Activated naive CD8-positive, alpha-beta T cell treated with anti-CD3 and anti-CD28 coated beads, Interleukin-2, amount 10 ng/mL, durations not matched to agents 7 days and 5 days (primary cell): ENCODE data around the gene POLR1E. TPM values are rescaled to one million over a fixed set of nuclear protein-coding genes. Genes with fewer than 3 reads are reported as not detected.
A peak's percentile ranks its signal among the peaks of the same experiment; 100 is the strongest.
"Not testable (repeated sequence)": the region's sequence is repeated elsewhere in the genome, so short reads cannot be mapped to it uniquely, and the experiment has no call there.

Source experiments
- ATAC-seq: fragments of 150-1000 bp; cut with Tn5 transposase; one replicate; pipeline ENCODE4 v1.10.0; 2021; ENCODE audit warnings: low read depth, moderate library complexity
- POLR2A ChIA-PET: fragments of 350-600 bp; sonication (Branson Sonifier 250); formaldehyde crosslinking; loops from one replicate; lab custom pipeline; 2021; ENCODE audit warnings: antibody characterized with exemption; lab: Charles Lee
- DNase-seq: peaks from one replicate; pipeline ENCODE4 v3.0.0; 2021
- H3K27ac Mint-ChIP-seq: one replicate; pipeline ENCODE4 v1.8.0; 2022; ENCODE audit warnings: mild to moderate bottlenecking, mixed read lengths
- H3K27me3 Mint-ChIP-seq: one replicate; pipeline ENCODE4 v1.8.0; 2022; ENCODE audit warnings: mild to moderate bottlenecking, moderate library complexity, mixed read lengths
- H3K36me3 Mint-ChIP-seq: one replicate; pipeline ENCODE4 v1.8.0; 2021; ENCODE audit warnings: mild to moderate bottlenecking, mixed read lengths
- H3K4me1 Mint-ChIP-seq: one replicate; pipeline ENCODE4 v1.8.0; 2021; ENCODE audit warnings: mixed read lengths
- H3K4me3 Mint-ChIP-seq: one replicate; pipeline ENCODE4 v1.8.0; 2022; ENCODE audit warnings: mild to moderate bottlenecking, moderate library complexity, mixed read lengths
- H3K9me3 Mint-ChIP-seq: one replicate; pipeline ENCODE4 v1.8.0; 2021; ENCODE audit warnings: mixed read lengths
- total RNA-seq, 2 experiments: library from RNA; stranded (reverse); gene quantifications; one replicate each; pipeline ENCODE4 v1.2.3, GENCODE V29; 2021

The POLR1E gene
- total RNA-seq, 2 experiments from 2014 or later: 33.0 to 36.5 TPM

DNA sequence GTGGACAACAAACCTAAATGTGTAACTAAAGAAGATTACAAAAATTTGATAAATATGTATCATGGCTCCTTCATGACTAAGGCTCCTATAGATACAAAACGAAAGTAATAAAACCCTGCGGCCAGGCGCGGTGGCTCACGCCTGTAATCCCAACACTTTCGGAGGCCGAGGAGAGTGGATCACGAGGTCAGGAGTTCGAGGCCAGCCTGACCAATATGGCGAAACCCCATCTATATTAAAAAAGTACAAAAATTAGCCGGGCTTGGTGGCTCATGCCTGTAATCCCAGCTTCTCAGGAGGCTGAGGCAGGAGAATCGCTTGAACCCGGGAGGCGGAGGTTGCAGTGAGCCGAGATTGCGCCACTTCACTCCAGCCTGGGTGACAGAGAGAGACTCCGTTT, 18.2 kb upstream of the POLR1E start:
- H3K4me1 Mint-ChIP-seq: peaks cover 31% of the 10 kb centered on the region
- not testable (repeated sequence) for H3K27ac Mint-ChIP-seq, H3K36me3 Mint-ChIP-seq, DNase-seq, H3K27me3 Mint-ChIP-seq, H3K4me3 Mint-ChIP-seq, H3K9me3 Mint-ChIP-seq, ATAC-seq
- POLR2A ChIA-PET: interaction anchor here (3.8 kb wide), 1 partner anchor 19 kb away, joined by 44 read pairs; the partner anchor contains the start of gene POLR1E

DNA sequence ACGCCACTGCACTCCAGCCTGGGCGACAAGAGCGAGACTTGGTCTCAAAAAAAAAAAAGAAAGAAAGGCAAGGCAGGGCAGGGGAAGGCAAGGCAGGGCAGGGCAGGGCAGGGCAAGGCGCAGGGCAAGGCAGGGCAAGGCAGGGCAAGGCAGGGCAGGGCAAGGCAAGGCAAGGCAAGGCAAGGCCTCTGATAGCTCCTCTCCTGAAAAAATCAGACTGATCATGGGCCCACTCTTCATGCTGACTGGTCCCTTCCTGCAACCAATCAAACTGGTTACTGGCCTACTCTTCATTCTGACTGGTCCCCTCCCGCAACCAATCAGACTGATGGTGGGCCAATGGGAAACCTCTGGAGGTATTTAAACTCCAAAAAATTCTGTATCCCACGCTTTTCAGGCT, 17.1 kb upstream of the POLR1E start:
- H3K27ac Mint-ChIP-seq: no peak overlapping the region
- DNase-seq: no peak
- H3K4me1 Mint-ChIP-seq: peaks cover 25% of the 10 kb centered on the region
- H3K27me3 Mint-ChIP-seq: no peaks in the 10 kb centered on the region
- peaks cover 2% of the 10 kb centered on the region for H3K36me3 Mint-ChIP-seq
- no peak overlapping the region for H3K4me3 Mint-ChIP-seq
- POLR2A ChIA-PET: interaction anchor here (0.9 kb wide), 1 partner anchor 18 kb away, joined by 3 read pairs; no protein-coding TSS in a partner anchor
- no peaks in the 10 kb centered on the region for H3K9me3 Mint-ChIP-seq
- no peak for ATAC-seq

DNA sequence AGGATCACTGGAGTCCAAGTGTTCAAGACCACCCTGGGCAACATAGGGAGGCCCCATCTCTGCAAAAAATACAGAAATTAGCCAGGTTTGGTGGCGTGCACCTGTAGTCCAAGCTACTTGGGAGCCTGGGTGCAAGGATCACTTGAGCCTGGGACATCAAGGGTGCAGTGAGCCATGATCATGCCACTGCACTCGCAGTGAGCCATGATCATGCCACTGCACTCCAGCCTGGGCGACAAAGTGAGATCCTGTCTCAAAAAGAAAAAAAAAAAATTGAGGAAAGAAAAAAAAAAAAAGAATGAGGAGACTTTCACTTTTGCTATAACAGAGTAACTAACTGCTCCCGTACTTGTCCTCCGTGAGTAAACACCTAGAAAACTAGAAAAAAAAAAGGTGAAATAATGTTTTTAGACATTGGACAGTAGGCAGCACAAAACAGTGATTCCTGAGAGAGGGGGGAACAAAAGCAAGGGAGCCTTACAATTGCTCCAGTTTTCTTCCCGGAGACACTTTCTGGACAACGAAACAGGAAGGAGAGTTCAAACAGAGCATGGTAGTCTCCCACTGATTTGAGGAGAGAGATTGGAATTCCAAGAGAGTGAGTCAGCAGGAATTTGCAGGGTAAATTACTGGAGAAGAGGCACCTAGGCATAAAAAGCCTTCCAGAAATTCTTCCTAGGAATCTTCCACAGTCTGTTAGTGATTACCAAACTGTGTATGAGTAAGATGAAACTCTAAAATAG, 13.6 kb upstream of the POLR1E start:
- ATAC-seq (peak; percentile 39), DNase-seq (no peak)
- Mint-ChIP-seq H3K36me3 (no peaks in the 10 kb centered on the region), H3K9me3 (no peaks in the 10 kb centered on the region), H3K27ac (peak overlapping the region; percentile 81), H3K4me3 (peak overlapping the region; percentile 81), H3K27me3 (peaks cover 10% of the 10 kb centered on the region), H3K4me1 (peaks cover 13% of the 10 kb centered on the region)
- POLR2A ChIA-PET: interaction anchor here (1.5 kb wide), 1 partner anchor 13 kb away, joined by 6 read pairs; the partner anchor contains the start of gene POLR1E

DNA sequence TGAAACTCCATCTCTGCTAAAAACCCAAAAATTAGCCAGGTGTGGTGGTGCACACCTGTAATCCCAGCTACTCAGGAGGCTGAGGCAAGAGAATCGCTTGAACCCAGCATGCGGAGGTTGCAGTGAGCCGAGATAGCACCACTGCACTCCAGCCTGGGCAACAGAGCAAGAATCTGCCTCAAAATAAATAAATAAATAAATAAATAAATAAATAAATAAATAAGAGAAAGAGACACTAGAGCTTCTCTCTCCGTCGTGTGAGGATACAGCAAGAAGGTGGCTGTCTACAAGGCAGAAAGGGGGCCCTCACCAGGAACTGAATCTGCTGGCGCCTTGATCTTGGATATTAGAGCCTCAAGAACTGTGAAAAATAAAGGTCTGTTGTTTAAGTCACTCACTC, 11.8 kb upstream of the POLR1E start:
- Mint-ChIP-seq H3K4me1 (peaks cover 13% of the 10 kb centered on the region), H3K27me3 (peaks cover 20% of the 10 kb centered on the region)
- H3K9me3 Mint-ChIP-seq, POLR2A ChIA-PET, ATAC-seq, DNase-seq, H3K27ac Mint-ChIP-seq, H3K36me3 Mint-ChIP-seq, H3K4me3 Mint-ChIP-seq: not testable (repeated sequence)

DNA sequence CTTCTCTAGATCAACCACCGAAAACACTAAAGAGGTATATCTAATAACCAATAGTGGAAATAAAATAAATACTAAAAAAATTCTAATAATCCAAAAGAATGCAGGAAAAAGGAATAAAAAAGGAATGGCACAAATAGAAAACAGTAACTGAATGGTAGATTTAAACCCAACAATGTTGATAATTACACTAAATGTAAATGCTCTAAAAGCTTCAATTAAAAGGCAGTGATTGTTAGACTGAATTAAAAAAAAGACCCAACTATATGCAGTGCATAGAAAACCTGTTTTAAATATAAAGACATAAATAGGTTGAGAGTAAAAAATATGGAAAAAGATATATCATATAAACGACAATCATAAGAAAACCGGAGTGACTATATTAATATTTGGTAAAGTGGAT, 11.3 kb upstream of the POLR1E start:
- H3K27me3 Mint-ChIP-seq: peaks cover 25% of the 10 kb centered on the region
- no peak for ATAC-seq
- DNase-seq: no peak
- POLR2A ChIA-PET: no interaction called here
- H3K4me3 Mint-ChIP-seq: no peak overlapping the region
- no peaks in the 10 kb centered on the region for H3K36me3 Mint-ChIP-seq
- no peaks in the 10 kb centered on the region for H3K9me3 Mint-ChIP-seq
- H3K27ac Mint-ChIP-seq: no peak overlapping the region
- peaks cover 13% of the 10 kb centered on the region for H3K4me1 Mint-ChIP-seq

DNA sequence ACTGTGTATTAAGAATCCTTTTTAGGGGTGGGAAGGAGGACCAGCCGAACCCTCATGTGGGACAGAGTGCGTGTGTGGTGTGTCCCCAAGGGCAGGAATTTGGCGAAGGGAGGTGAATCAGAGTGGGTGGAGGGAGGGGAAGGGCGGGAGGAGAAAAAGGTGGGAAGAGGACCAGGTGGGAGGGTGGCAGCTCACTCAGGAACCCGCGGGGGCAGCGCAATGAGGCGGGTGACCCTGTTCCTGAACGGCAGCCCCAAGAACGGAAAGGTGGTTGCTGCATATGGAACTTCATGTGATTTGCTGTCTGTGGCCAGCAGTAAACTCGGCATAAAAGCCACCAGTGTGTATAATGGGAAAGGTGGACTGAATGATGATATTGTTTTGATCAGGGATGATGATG, 8.8 kb upstream of the POLR1E start:
- Mint-ChIP-seq H3K36me3 (no peaks in the 10 kb centered on the region), H3K27ac (no peak overlapping the region), H3K9me3 (no peaks in the 10 kb centered on the region), H3K4me3 (no peak overlapping the region), H3K27me3 (peaks cover 43% of the 10 kb centered on the region), H3K4me1 (peaks cover 9% of the 10 kb centered on the region)
- ATAC-seq: no peak
- POLR2A ChIA-PET: no interaction called here
- no peak for DNase-seq

DNA sequence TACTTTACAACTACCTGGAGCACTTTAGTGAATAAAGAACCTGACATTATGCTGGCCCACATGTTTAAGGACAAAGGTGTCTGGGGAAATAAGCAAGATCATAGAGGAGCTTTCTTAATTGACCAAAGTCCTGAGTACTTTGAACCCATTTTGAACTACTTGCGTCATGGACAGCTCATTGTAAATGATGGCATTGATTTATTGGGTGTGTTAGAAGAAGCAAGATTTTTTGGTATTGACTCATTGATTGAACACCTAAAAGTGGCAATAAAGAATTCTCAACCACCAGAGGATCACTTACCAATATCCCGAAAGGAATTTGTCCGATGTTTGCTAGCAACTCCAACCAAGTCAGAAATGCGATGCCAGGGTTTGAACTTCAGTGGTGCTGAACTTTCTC, 8.3 kb upstream of the POLR1E start:
- H3K36me3 Mint-ChIP-seq, H3K4me1 Mint-ChIP-seq, ATAC-seq, POLR2A ChIA-PET, DNase-seq, H3K9me3 Mint-ChIP-seq, H3K4me3 Mint-ChIP-seq, H3K27ac Mint-ChIP-seq: not testable (repeated sequence)
- peaks cover 43% of the 10 kb centered on the region for H3K27me3 Mint-ChIP-seq

DNA sequence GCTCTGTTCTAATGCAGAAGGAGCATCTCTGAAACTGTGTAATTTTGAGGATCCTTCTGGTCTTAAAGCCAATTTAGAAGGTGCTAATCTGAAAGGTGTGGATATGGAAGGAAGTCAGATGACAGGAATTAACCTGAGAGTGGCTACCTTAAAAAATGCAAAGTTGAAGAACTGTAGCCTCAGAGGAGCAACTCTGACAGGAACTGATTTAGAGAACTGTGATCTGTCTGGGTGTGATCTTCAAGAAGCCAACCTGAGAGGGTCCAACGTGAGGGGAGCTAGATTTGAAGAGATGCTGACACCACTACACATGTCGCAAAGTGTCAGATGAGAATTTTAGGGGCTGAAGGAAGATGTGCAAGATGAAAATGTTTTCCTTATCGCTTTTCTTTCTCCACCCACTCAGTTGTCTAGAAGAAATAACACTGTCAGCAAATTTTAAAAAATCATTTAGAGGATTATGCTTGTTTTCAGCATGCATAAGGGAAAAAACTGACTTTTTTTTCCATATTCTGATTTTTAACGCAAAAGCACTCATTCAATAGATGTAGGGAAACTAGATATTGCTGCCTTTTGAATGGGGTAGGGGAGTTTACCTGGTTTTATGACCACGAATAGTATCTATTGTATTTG, 7.6 kb upstream of the POLR1E start:
- H3K27me3 Mint-ChIP-seq: peaks cover 43% of the 10 kb centered on the region
- H3K9me3 Mint-ChIP-seq, ATAC-seq, H3K36me3 Mint-ChIP-seq, H3K4me3 Mint-ChIP-seq, H3K27ac Mint-ChIP-seq, POLR2A ChIA-PET, DNase-seq, H3K4me1 Mint-ChIP-seq: not testable (repeated sequence)

DNA sequence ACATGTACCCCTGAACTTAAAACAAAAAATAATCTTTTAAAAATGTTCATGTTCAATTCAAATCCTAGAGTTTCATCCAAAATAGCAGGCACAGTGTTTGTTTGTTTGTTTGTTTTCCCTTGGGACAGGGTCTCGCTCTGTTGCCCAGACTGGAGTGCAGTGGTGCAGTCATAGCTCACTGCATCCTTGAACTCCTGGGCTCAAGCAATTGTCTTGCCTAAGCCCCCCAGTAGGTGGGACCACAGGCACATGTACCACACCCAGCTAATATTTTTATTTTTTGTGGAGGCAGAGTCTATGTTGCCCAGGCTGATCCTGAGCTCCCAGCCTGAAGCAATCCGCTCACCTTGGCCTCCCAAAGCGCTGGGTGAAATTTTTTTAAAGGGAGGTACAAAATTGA, 5.0 kb upstream of the POLR1E start:
- no peak for DNase-seq
- no peak for ATAC-seq
- peaks cover 43% of the 10 kb centered on the region for H3K27me3 Mint-ChIP-seq
- no peak overlapping the region for H3K4me3 Mint-ChIP-seq
- H3K36me3 Mint-ChIP-seq: no peaks in the 10 kb centered on the region
- no peaks in the 10 kb centered on the region for H3K9me3 Mint-ChIP-seq
- H3K4me1 Mint-ChIP-seq: peaks cover 6% of the 10 kb centered on the region
- POLR2A ChIA-PET: interaction anchor here (0.9 to 1.1 kb wide), 2 partner anchors 14 to 111 kb away, joined by 3 to 4 read pairs; partner anchors contain the start of gene TOMM5
- H3K27ac Mint-ChIP-seq: no peak overlapping the region

DNA sequence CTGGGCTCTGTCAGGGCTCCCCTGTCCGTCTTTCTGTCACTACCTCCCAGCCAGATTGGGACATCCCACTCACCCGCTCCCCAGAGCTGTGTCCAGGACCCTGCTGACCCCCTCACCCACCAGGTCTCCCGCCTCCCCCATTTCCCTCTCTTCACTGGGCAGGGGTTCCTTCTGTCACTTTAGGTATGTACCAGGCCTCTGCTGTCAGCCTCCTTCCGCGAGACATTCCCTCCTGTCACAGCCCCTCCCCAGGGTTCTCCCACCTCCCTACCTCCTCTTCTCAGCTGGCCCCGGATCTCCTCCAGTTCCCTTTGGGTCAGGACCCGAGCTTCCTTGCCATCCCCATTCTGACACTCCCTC, 488 bp downstream of the POLR1E start:
- DNase-seq: no peak
- peaks cover 9% of the 10 kb centered on the region for H3K36me3 Mint-ChIP-seq
- POLR2A ChIA-PET: interaction anchor here (1.0 to 3.7 kb wide), 7 partner anchors 9 to 299 kb away, joined by 3 to 44 read pairs (median 8); partner anchors contain the start of genes EXOSC3, FBXO10, TOMM5 and ZBTB5
- peaks cover 32% of the 10 kb centered on the region for H3K4me1 Mint-ChIP-seq
- no peak for ATAC-seq
- peak overlapping the region; percentile 98 for H3K4me3 Mint-ChIP-seq
- H3K9me3 Mint-ChIP-seq: no peaks in the 10 kb centered on the region
- H3K27me3 Mint-ChIP-seq: peaks cover 6% of the 10 kb centered on the region
- peak overlapping the region; percentile 96 for H3K27ac Mint-ChIP-seq

DNA sequence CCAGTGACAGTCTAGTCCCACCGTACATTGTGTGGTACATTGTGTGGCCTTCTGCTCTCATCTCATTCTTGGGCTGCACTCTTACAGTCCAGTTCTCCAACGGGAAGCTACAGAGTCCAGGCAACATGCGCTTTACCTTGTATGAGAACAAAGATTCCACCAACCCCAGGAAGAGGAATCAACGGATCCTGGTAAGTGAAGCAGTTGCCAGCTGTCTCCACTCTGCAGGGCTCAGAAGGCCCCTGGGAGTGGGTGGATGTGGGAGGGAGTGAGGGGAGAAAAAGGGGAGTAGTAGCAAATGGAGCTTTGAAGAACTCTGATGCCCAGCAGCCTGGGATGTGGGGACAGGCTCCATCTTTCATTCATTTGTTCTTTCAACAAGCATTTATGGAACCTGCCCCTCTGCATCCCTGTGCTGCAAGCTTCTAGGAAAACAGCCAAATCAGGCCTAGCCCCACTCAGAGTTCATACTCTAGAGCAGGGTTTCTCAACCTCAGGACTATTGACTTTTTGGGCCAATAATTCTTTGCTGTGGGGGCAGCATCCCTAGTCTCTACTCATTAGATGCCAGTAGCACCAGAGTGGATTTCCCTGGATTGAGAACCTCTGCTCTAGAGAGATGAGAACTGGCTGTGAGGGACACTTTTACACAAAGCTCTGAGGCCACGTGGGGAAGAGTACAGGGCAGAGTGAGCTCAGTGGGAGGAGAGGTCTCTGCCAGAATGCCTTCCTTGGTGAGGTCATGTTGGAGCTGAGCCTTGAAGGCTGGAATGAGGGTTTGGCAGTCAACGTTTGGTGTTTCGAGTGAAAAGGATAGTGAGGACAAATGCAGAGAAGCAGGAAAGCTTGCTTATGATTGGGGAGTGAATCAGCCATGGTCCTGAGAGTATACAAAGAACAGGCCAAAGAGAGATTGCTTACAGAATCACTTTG, 1.1 kb downstream of the POLR1E start:
- DNase-seq: no peak
- POLR2A ChIA-PET: interaction anchor here (0.6 to 3.7 kb wide), 6 partner anchors 8 to 983 kb away, joined by 3 to 44 read pairs (median 10); partner anchors contain the start of genes FBXO10, TOMM5 and ZBTB5

DNA sequence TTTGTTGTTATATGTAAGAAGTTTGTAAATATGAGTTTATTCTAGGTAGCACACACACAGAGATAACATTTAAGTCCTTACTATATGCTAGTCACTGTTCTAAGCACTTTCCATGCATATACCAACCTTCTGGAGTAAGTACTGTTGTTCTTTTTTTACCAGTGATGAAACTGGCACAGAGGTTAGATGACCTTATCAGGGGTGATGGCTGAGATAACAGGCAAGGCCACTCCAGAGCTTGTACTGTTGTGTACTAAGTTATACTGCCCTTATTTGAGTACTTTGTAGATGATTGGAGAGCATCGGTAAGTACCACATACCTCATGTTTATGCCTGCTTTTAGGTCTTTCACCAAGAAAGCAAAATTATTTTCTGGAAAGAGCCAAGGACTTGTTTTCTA, 6.2 kb downstream of the POLR1E start:
- no peaks in the 10 kb centered on the region for H3K9me3 Mint-ChIP-seq
- H3K36me3 Mint-ChIP-seq: peaks cover 28% of the 10 kb centered on the region
- H3K4me1 Mint-ChIP-seq: peaks cover 20% of the 10 kb centered on the region
- H3K27me3 Mint-ChIP-seq: no peaks in the 10 kb centered on the region
- H3K4me3 Mint-ChIP-seq: no peak overlapping the region
- DNase-seq (no peak), ATAC-seq (no peak)
- POLR2A ChIA-PET: no interaction called here
- H3K27ac Mint-ChIP-seq: no peak overlapping the region

More for the DNA sequence above, 1.1 kb downstream of the POLR1E start:
- peaks cover 32% of the 10 kb centered on the region for H3K4me1 Mint-ChIP-seq
- H3K36me3 Mint-ChIP-seq: peaks cover 9% of the 10 kb centered on the region
- peak overlapping the region; percentile 98 for H3K4me3 Mint-ChIP-seq
- H3K9me3 Mint-ChIP-seq: no peaks in the 10 kb centered on the region
- ATAC-seq: no peak
- H3K27ac Mint-ChIP-seq: peak overlapping the region; percentile 96
- peaks cover under 1% of the 10 kb centered on the region for H3K27me3 Mint-ChIP-seq

DNA sequence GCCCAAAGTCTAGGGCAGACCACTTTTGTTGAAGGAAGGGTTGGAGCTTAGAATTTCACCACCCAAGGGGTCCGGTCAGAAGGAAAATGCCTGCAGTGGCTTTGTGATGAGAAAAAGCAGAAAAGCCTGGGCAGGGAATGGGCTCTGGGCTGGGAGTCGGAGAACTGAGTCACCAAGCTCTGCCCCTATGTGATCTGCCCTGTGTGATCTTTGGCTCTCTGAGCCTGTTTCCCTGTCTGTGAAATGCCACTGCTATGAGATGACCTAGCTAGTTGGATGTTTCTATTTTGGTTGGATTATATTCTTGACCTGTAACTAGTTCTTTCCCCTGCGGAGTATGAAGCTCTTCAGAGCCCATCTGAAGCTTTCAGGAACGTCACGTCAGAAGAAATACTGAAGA, 9.8 kb downstream of the POLR1E start:
- H3K4me3 Mint-ChIP-seq: no peak overlapping the region
- H3K9me3 Mint-ChIP-seq: no peaks in the 10 kb centered on the region
- ATAC-seq: no peak
- no peaks in the 10 kb centered on the region for H3K27me3 Mint-ChIP-seq
- DNase-seq: no peak
- POLR2A ChIA-PET: interaction anchor here (2.9 kb wide), 1 partner anchor 10 kb away, joined by 13 read pairs; the partner anchor contains the start of gene POLR1E
- peaks cover 32% of the 10 kb centered on the region for H3K36me3 Mint-ChIP-seq
- H3K4me1 Mint-ChIP-seq: peaks cover 7% of the 10 kb centered on the region
- H3K27ac Mint-ChIP-seq: peak overlapping the region; percentile 13
